ENCODE data around the gene OPRL1.

The OPRL1 gene

GRCh38 chr20:64080013-64080812, at the start of gene OPRL1:
Gene OPRL1 (plus strand): TSS chr20:64080082. CDS start chr20:64092721, 12,639 bp downstream.
- no peak for DNase-seq

- DNase-seq: no peak
These were observed 49.3 kb upstream of the OPRL1 start for GRCh38 chr20:64030371-64031134.

- no peak for DNase-seq
These were observed 48.0 kb upstream of the OPRL1 start for GRCh38 chr20:64031822-64032314.

- DNase-seq: no peak
These were observed 46.9 kb upstream of the OPRL1 start for GRCh38 chr20:64032706-64033624.

GRCh38 chr20:64033981-64034493, 45.8 kb upstream of the OPRL1 start:
- DNase-seq: peak; percentile 28

DNA sequence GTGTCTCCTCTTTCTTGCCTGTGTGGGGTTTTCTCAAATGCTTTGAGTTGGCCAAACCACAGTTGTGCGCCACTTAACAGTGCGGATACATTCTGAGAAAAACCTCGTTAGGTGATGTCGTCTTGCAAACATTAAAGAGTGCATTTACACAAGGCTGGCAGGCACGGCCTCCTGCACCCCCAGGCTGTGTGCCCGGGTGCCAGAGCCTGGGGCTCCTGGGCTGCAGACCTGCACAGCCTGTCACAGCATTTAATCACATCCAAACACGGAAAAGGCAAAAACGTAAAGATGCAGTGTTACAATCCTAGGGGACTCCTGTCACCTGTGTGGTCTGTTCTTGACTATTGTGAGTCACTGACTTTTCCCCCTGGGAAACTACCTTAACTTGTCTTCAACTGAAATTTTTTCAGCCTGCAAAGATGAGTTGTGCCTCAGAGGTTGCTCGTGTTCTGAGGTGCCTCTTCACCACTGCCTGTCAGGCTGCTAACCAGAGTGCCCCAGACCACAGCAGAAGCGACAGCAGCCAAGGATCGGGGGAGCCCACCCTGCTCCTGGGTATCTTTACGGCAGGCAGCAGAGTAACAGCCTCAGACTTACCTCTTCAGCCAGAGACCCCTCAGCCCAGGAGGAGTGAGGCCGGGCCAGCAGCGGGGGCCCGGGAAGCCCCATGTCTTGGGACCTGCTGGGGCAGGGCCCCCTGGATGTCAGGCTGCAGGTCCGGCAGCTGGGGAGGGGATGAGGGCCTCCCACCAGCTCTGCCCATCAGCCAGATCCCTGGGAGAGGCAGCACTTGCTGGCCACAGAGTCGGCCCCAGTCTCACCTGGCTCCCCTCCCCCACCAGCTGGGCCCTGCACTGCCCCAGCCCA, 44.6 kb upstream of the OPRL1 start:
- DNase-seq: peak; percentile 42

DNA sequence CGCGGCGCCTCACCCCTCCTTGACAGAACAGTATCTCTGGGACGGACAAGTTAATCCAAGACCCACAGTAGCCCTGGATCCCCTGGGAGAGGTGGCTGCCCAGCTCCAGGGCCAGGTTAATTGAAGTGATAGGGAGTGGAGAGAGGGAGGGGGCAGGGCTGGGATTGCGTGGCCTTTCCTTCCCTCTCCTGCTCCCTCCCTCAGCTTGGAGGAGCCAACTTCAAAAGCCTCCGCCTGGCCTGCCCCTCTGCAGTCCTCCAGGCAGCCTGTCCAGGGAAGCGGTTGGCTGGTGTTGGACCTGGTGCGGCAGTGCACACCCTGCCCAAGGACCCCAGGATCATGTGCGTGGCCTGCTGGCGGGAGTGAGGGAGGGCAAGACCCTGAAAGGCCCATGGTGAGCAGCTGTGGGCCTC, 43.9 kb upstream of the OPRL1 start, which contains the start of gene C20orf204:
Gene C20orf204 (plus strand): TSS at position 250 of the 413 bp plus-strand sequence. CDS start 142 bp downstream, at position 392.
- no peak for DNase-seq

- no peak for DNase-seq
These were observed 43.3 kb upstream of the OPRL1 start for GRCh38 chr20:64036346-64037198.

DNA sequence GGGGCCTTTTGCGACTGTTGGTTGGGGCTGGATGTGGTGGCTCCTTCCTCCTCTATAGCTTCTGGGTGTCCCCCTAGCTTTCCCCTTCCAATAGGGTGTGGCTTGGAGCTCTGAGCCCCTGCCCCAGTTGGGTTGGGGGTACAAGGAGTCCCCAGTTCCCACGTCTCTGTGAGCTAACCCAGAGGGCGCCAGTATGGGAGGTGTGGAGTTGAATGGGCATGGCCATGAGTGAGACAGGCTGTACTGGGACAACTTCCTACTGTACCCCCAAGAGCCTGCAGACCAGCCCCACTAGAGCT, 42.7 kb upstream of the OPRL1 start:
- no peak for DNase-seq

DNA sequence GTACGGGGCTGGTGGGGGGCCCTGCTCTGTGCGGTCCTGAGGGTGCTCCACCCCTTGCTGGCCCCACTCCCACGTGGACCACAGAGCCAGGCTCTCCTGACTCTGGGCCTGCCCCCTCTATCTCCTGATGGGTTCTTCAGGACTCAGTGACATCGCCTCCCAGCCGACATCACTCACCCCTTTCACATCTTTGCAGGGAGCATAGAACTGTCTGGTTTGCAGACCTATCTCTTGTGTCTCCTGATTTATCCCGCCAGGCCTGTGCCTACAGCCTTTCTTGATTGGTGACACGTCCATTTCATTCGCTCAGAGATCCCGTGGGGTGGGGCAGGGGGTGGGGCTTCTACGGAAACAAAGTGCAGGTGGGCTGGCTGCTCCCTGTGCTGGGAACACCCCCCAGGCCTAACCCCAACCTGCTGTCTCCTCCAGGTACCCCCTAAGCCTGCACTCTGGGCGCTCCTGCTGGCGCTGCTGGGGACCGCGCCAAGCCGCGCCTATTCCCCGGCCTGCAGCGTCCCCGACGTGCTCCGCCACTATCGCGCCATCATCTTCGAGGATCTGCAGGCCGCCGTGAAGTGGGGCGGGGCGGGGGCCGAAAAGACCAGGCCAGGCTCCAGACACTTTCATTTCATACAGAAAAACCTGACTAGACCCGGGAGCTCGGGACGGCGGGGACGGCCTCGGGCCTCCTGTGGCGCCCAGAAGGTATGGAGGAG, 42.2 kb upstream of the OPRL1 start:
- DNase-seq: no peak

GRCh38 chr20:64038224-64038564, 41.7 kb upstream of the OPRL1 start:
- no peak for DNase-seq

DNA sequence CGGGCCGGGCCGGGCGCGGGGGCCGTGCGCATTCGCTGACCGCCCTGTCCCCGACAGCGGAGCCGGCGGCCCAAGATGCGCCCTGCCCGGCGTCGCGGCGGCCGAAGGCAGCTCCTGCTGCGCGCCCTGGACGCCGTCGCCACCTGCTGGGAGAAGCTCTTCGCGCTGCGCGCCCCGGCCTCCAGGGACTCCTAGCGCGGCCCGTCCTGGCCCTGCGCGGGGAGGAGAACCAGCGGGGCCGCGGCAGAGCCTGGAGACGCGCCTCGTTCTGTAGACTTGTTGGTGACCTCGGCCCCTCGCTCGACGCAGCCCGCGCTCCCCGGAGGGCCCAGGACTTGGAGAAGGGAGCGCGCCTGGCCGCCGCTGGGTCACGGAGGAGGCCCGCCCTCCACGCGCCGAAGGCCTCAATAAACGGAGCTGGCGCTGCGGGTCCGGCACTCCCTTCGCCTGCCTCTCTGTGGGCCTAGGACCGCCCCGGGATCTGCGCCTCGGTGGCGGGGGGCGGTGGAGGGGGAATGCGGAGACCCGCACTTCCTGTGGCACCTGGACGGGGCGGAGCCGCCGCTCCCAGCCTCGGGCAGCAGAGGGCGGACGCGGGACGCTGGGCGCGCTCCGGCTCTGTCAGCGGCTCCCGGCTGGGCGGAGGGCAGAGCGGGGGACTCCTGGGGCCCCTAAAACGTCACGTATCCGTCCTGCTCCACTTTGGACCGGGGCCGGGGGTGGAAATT, 41.2 kb upstream of the OPRL1 start:
- DNase-seq: peak; percentile 78

GRCh38 chr20:64039293-64040160, 40.4 kb upstream of the OPRL1 start:
- no peak for DNase-seq

- peak; percentile 30 for DNase-seq
These were observed 39.4 kb upstream of the OPRL1 start for GRCh38 chr20:64040231-64041039.

DNA sequence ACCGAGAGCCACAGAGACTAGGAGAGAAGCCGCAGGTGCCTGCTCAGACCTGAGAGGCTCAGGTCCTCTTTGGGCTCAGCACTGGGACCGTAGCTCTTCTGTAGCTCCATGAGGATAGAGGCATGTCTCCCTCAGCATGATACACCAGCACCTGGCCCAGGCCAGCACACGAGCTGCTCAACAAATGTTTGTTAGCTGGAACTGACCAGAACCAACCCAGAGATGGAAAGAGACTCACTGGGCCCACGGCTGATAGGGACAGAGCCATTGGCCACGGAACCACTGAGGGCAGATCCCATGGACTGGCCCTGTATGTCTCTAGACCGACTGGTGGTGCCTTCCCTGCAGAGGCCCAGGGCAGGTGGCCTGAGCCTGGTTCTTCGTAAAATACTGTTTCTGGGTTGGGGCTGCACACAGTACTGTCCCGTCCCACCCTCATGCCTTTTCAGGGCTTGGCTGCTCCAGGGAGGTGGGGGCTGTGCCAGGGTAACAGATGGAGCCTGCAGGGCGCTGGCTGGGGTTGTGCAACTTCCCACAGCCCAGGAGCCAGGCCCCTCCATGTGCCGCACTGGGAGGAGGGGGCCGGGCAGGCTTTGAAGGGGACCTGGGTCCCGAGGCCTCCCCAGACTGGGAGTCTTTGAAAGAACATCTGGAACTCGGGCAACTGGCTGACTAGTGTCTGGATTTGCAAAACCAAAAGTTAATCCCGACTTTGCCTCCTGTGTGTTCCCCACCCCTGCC, 38.7 kb upstream of the OPRL1 start:
- peak; percentile 29 for DNase-seq

DNA sequence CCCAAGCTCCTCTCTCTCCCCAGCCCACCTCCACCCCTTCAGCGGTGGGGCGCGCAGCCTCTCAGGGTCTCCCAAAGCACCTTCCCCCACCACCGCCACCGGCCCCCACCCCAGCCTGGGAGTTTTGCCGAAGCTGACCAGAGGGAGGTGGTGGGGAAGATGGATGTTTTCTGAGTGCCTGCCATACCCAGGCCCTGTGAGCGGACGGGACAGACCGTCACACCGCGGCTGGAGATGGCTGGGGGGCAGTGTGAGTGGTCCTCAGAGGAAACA, 38.2 kb upstream of the OPRL1 start:
- DNase-seq: no peak

All from activated CD4-positive, CD25-positive, alpha-beta regulatory T cell treated with anti-CD3 and anti-CD28 coated beads, Interleukin-2, amount 50 U/mL, for 72 hours (primary cell).